ENCODE data around the gene DUOX1.

Gene DUOX1

DNA sequence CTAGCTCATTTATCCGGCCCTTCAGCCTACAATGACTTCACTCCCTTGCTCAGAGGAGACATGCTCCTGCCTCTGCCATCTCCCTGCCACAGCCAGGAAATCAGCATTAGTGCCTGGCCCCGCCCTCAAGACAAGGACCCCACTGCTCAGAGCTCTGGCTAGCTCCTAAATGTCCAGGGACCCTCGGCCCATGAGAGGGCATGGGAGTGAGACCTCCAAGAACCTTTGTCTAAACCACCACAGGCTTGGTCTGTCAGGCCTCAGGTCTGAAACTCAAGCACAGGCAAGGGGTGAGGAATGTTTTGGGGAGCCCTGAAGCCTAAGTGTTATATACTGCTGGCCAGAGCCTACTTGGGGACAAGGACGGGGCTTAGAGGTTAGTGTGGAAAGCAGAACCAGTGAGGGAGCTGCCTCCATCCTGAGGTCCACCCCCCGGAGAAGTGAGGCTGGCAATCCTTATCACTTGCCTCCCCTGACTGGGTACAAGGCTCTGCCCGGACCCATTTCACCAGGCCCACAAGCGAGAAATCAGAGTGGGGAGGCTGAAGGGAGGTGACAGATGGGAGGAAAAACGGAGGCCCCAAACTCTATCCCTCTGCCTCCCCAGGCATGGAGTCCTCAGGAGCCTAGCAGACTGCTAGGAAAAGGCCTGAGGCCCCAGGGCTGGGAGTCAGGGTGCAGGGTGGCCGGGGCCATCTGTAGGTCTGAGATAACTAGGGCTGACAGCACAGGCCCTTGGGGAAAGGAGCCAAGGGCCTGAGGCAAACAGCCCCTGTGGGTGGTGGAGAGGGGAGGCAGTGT lies 39.2 kb downstream of the DUOX1 start:
- no peak for DNase-seq (ENCODE audit: low read depth)

DNA sequence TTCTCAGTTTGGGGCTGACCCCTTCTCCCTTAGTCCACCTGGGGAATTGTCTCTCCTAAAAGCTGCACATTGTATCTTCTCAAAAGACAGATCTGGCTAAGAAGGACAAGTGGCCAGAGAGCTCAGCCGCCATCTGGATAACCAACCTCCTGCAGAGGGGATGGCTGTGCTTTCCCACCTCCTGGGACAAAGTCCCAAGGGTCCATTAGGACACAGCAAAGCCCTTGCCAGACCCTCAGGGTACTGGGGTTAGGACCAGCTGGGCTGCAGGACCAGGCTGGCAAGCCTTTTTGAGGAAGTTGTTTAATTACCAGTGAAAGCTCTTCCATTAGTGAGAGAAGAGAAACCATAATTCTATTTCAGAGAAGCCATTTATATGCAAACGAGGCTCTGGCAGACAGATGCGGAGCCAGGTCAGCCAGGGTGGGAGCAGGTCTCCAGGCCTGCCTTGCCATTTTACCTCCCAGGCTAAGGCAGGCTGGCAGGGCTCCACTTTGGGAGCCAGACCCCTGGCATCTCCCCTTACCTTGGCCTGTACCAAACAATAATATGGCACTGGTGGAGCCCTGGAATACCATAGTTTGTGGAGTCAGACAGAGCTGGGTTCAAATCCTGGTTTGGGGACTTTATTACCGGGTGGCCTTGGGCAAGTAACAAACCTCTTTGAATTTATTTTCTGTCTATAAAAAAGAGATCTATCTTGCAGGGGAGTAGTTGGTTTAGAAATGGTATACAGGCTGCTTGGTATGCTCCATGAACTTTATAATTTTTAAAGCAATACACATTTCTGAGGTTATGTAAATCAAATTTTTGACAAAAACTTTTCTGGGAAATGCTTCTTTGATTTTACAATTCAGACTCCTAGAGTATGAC lies 40.0 kb downstream of the DUOX1 start:
- no peak for DNase-seq (ENCODE audit: low read depth)

- no peak for DNase-seq (ENCODE audit: low read depth)
Observed at GRCh38 chr15:45171912-45172311, 42.1 kb downstream of the DUOX1 start.

GRCh38 chr15:45174069-45174468 lies 44.3 kb downstream of the DUOX1 start:
- DNase-seq (ENCODE audit: low read depth): no peak

- no peak for DNase-seq (ENCODE audit: low read depth)
Observed at GRCh38 chr15:45174577-45174976, 44.8 kb downstream of the DUOX1 start.

DNA sequence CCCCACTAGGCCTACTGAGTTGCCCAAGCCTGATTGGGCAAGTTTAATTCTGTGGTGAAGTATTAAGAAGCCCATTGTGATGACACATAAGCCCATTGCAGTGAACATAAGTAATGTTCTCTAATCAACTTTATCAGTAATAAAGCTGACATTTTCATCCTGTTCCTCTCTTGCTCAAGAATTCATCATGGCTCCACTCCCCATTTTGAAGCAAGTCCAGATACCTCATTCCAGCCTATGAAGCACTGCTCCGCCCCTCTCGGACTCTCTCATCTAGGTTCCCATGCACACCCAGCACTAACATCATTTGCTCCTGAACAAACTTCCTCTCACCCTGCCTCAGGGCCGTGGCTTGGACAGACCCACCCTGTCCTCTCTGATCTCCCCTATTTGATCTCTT lies 47.5 kb downstream of the DUOX1 start:
- DNase-seq (ENCODE audit: low read depth): no peak

- no peak for DNase-seq (ENCODE audit: low read depth)
Observed at GRCh38 chr15:45179221-45179985, 49.6 kb downstream of the DUOX1 start.

- DNase-seq (ENCODE audit: low read depth): no peak
Observed at GRCh38 chr15:45180201-45180600, 50.4 kb downstream of the DUOX1 start.

DNA sequence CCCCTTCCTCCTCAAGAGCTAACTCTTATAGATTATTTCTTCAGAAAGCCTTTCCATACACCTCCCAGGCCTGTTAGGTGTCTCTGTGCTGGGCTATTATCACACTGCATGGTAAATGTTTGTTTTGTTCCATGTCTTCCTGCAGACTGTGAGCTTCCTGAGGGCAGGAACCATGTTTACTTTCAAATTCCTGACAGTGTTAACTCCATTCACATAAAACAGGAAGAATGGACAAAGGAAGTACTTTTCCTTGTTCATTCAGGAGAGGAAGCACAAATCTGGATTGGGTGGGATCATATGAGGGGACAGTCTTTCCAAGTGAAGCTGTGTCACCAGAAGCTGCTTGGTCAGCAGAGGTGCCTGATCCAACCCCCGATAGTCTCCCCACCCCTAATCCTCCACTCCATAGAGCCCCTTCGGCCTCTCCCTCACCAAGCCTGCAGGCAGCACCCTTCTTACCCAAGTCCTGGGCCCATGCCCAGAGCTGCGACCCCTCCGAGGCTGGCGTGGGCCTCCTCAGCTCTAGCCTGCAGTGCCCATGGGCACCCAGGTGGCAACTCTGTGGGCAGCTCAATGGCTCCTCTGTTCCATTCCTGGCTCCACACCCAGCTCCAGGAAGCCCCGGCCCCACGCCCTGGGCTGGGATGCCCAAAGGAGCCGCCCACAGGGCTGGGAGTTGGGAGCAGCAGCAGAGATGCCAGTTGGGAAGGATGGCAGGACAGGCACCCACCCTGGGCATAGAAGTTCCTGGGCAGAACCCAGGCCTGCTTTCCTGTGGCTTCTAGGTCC lies 51.0 kb downstream of the DUOX1 start:
- no peak for DNase-seq (ENCODE audit: low read depth)

- no peak for DNase-seq (ENCODE audit: low read depth)
Observed at GRCh38 chr15:45181491-45182285, 51.9 kb downstream of the DUOX1 start.

DNA sequence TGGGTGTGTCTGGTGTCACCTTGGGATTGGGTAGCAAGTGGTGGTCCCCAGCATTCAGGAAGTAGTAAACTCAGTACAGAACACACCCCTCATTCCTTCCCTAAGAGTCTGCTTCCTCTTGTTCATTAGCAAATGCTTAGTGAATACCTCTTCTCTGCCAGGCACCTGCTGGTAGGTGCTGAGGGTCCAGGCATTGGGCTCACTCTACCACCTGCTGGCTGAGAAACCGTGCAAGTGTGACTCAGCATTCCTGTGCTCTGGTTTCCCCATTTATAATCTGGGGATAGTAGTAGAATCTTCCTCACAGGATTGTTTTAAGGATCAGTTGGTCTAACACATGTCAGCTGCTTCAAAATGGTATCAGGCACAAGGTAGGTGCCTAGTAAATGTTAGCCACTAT lies 53.2 kb downstream of the DUOX1 start:
- no peak for DNase-seq (ENCODE audit: low read depth)

DNA sequence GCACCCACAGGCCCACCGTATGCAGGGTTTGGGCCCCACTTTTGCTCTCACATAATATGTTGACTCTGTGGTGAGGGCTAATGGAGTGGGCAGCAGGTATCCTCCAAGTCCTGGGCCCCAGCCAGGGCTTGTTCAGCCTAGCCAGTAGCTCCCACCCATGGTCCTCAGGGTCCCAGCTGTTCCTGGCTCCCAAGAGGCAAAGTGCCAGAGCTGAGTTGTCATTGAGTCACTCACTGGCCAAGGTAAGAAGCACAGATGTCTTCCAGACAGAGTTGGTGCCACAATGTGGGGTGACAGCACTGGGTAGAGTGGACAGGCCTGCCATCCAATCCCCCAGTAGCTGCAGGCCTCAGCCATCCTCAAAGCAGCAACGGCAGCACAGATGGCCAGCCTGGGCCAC lies 53.7 kb downstream of the DUOX1 start:
- DNase-seq (ENCODE audit: low read depth): no peak

GRCh38 chr15:45184562-45185041 lies 54.8 kb downstream of the DUOX1 start:
- DNase-seq (ENCODE audit: low read depth): no peak

DNA sequence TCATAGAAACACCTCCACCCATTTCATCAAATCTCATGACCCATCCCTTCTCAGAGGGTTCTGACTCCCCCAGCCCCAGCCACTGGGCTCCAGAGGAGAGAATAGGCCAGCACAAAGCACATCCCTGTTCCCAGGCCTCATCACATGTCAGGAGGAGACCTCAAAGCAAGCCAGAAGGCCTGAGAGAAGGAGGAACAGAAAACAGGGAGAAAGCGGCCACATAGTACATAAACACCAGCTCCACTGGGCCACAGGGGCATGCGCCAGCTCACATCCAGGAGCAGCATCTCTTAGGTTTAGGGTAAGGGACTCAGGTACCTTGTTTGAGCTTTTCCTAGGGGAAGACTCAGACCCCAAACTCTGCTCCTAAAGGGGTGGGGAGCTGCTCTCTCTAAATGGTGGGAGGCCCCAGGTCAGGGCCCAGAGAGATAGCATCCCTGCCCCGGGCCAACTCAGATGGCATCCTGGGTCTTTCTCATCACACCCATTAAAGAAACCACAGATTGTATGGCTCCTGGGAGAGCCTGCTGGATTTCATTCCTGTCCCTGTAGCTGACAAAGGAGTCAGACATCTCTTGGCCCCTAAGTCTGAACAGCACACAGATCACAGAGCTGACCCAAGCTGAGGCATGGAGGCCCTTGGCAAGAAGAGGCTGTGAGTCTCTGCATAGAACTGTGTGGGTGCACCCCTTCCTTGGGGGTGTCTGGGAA lies 55.4 kb downstream of the DUOX1 start:
- no peak for DNase-seq (ENCODE audit: low read depth)

- DNase-seq (ENCODE audit: low read depth): no peak
Observed at GRCh38 chr15:45185903-45186770, 56.3 kb downstream of the DUOX1 start.

DNA sequence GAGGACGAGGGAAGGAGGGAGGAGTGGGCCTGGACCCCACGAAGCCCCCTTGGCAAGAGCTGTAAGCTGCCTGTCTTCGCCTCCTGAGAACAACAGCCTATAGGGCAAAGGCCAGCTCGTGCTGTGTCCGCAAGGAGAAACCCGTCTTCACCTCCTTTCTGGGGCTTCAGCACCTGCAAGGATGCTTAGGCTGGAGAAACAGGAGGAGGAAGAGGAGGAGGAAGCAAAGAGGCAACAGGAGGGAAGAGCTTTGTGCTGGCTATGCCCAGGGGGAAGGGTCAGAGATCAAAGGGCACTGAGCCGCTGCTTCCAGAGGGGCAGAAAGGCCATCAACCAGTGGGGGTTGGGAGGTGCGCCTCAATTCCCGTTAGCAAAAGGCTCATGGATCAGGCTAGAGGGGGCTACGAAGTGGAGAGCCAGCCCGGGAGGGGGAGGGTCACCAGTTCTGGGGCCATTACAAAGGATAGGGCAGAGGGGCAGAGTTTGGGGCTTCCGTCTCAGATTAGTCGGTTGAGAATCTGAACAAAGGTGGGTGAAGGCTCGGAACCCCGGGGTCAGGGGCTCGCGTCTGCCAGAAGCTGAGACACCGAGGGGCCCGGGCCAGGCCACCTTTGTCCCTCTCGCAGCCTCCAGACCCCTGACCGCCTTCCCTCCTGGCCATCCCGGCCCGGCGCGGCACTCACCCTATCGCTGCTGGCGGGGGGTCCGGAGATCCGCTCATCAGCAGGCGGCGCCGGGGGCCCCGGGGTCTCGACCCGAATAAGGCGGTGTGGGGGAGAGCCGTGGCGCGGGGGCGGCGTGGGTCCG lies 57.2 kb downstream of the DUOX1 start:
- DNase-seq (ENCODE audit: low read depth): no peak

GRCh38 chr15:45187578-45187893 lies 57.7 kb downstream of the DUOX1 start:
- no peak for DNase-seq (ENCODE audit: low read depth)
